Measurements from ENCODE around the gene TPCN1.

The TPCN1 gene

GRCh38 chr12:113302886-113303640, 81.8 kb downstream of the TPCN1 start:
- DNase-seq (ENCODE audit: low read depth, low spot score) = no peak

- no peak for DNase-seq (ENCODE audit: low read depth, low spot score)
These were observed 84.1 kb downstream of the TPCN1 start for GRCh38 chr12:113305281-113305856.

- no peak for DNase-seq (ENCODE audit: low read depth, low spot score)
These were observed 85.1 kb downstream of the TPCN1 start for GRCh38 chr12:113306382-113306781.

GRCh38 chr12:113310489-113310888, 89.2 kb downstream of the TPCN1 start:
- DNase-seq (ENCODE audit: low read depth, low spot score) = no peak

GRCh38 chr12:113314121-113314529, 92.9 kb downstream of the TPCN1 start:
- DNase-seq (ENCODE audit: low read depth, low spot score) = no peak

- no peak for DNase-seq (ENCODE audit: low read depth, low spot score)
These were observed 94.1 kb downstream of the TPCN1 start for GRCh38 chr12:113315358-113315757.

DNA sequence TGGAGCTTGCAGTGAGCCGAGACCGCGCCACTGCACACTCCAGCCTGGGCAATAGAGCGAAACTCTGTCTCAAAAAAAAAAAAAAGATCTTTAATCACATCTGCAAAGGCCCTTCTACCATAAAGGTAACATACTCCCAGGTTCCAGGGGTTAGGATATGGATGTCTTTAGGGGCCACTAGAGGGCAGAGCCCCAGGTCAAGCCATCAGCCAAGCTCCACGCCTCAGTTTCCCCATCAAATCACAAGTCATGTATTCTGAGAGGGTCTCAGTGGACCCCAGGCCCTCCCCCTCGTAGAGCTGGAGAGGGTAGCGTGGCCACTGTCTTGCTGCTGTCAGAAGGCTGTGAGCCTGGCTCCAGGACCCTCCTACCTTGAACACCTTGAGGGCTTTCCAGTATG, 94.9 kb downstream of the TPCN1 start:
- no peak for DNase-seq (ENCODE audit: low read depth, low spot score)

- DNase-seq (ENCODE audit: low read depth, low spot score) = no peak
These were observed 95.9 kb downstream of the TPCN1 start for GRCh38 chr12:113317122-113317521.

GRCh38 chr12:113318046-113318656, 96.9 kb downstream of the TPCN1 start:
- no peak for DNase-seq (ENCODE audit: low read depth, low spot score)

GRCh38 chr12:113318900-113319628, 97.8 kb downstream of the TPCN1 start:
- DNase-seq (ENCODE audit: low read depth, low spot score) = no peak

- DNase-seq (ENCODE audit: low read depth, low spot score) = no peak
These were observed 99.1 kb downstream of the TPCN1 start for GRCh38 chr12:113320401-113320800.

DNA sequence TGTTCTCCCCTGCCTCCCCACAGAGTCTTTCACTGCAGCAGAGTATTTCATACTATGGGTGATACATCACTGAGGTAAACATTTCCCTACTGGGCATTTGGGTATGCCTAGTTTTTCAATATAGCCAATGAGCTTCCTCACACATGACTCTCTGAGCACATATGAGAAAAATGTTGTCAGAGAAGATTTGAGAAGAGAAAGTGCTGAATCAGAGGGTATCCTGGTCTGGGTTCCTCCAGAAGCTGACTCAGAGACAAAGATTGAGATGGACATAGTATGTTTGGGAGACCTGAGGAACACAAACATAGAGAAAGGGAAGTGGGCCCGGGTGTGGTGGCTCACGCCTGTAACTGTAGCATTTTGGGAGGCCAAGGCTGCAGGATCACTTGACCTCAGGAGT, 101.1 kb downstream of the TPCN1 start:
- no peak for DNase-seq (ENCODE audit: low read depth, low spot score)

GRCh38 chr12:113325916-113326315, 104.7 kb downstream of the TPCN1 start:
- DNase-seq (ENCODE audit: low read depth, low spot score) = no peak

DNA sequence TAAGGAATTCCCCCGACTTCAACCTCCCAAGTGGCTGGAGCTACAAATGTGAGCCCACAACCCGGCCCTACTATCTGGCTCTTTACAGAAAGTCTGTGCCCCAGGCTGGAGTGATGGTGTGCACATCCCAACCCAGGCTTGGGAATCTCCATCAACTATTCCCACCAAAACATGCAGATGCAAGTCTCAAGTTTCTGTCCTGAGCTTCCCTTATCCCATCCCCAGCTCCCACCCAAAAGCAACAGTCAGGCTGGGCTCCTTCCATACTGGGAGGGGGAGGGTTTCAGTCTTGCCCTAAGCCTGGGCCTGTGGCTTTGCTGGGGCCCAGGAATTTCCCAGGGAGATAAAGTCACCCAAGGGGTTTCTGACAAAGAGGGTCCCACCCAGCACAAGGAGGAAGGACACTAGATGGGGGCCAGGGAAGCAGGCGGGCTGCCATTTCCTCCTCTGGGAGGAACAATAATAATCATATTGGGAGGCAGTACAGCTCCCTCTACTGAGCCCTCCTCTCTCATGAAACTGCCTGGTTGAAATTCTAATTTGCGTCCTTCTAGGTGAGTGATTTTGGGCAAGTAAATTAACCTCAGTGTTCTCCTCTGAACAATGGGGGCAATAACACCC, 105.6 kb downstream of the TPCN1 start:
- no peak for DNase-seq (ENCODE audit: low read depth, low spot score)

DNA sequence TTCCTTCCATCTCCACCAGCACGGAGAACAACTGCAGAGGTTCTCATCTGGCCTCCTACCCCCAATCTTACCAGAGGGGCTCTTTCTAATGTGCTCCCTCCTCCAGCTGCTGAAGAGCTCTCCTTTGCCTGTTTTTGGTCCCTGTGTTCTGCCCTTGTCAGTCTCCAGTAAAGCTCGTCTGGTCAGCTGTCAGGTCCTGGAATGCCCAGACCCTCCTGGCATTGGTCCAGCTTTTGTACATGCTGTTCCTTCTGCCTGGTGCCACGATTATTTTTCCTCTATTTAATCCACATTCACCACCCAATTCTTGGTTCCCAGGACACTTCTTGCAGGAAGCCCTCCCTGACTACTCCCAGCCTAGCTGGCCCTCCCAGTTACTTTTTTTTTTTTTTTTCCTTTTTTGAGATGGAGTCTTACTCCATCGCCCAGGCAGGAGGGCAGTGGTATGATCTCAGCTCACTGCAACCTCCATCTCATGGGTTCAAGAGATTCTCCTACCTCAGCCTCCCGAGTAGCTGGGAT, 107.2 kb downstream of the TPCN1 start:
- DNase-seq (ENCODE audit: low read depth, low spot score) = no peak

DNA sequence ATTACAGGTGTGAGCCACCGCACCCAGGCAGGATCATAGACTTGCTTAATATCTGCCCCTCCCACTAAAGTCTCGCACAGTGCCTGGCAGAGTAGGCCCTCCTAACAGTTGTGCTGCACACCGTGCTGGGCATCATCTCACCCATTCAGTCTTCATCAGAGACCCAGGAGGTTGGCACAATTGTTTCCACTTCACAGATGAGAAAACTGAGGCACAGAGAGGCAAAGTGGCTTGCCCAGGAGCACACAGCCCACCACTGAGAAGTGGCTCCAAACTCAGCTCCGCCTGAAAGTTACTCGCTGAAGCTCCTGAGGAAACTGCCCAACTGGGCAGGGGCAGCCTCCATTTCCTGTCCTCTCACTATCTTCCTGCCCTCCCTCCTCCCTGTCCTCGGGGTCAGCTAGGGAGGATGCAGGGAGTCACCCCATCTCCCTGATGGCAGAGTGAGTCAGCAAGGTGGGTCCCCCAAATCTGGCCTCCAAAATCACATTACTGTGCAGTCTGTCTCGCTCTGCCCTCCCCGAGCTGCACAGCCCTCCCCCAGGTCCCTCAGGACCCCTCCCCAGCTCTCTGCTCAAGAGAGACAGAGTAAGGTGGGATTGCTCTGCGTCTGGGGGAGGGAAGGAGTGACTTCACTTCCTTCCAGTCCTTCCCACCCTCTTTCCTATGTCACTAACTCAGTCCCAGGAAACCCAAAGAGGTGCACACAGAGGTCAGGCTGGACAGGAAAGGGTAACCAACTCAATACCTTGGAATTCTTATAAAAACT, 107.9 kb downstream of the TPCN1 start:
- DNase-seq (ENCODE audit: low read depth, low spot score) = no peak

- no peak for DNase-seq (ENCODE audit: low read depth, low spot score)
These were observed 108.6 kb downstream of the TPCN1 start for GRCh38 chr12:113329791-113330417.

DNA sequence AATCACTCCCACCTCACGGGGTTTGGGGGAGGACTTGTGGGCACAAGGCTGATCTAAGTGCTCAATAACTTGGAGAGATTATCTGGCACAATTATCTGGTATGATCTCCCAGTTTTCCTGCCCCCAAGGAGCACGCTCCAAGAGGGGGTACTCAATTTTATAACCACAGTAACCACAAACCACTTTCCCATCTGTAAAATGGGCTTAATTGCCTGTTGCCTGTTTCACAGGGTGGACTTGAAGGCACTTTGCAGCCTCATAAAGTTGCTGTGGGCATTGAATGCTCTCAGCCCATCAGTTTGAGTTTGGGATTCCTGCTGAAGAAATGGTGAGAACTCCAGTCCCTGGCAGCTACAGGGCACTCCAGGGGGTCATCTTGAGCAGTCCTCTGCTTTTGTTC, 109.2 kb downstream of the TPCN1 start:
- DNase-seq (ENCODE audit: low read depth, low spot score) = no peak

GRCh38 chr12:113332688-113333417, 111.6 kb downstream of the TPCN1 start:
- no peak for DNase-seq (ENCODE audit: low read depth, low spot score)

GRCh38 chr12:113333418-113333750, 112.1 kb downstream of the TPCN1 start:
- DNase-seq (ENCODE audit: low read depth, low spot score) = no peak

All from iPS DF 19.7 (cell line).